Lung (tissue), 12 donors: Measurements from ENCODE around the gene XXYLT1. TPM values are rescaled to one million over a fixed set of nuclear protein-coding genes. Genes with fewer than 3 reads are reported as not detected.

ENCODE experiments used
- ATAC-seq: fragments of 200-7000 bp; cut with Tn5 transposase; one replicate; pipeline ENCODE4 v1.9.1; 2020; ENCODE audit warnings: moderate number of reproducible peaks; ENCODE audit not compliant: insufficient read depth, low FRiP score
- DNase-seq, 3 donors: peaks; one replicate each; pipeline ENCODE4 v3.0.0-alpha.2; 2013 to 2017
- H3K27ac ChIP-seq, 2 donors: one replicate each; pipeline ENCODE4 v1.5.1; 2013; ENCODE audit warnings: mild to moderate bottlenecking in 2 of 2, moderate library complexity in 2 of 2, control low read depth in 1 of 2, inconsistent platforms in 1 of 2, low read depth in 1 of 2, low read length in 1 of 2
- H3K27me3 ChIP-seq, 3 donors: one replicate each; pipeline ENCODE4 v1.5.1; 2013; ENCODE audit warnings: low read length in 2 of 3; ENCODE audit not compliant: control insufficient read depth in 3 of 3, insufficient read depth in 3 of 3
- H3K36me3 ChIP-seq, 4 donors: one replicate each; pipeline ENCODE4 v1.5.1; 2013; ENCODE audit warnings: low read length in 4 of 4, mild to moderate bottlenecking in 1 of 4, moderate library complexity in 1 of 4; ENCODE audit not compliant: control insufficient read depth in 4 of 4, insufficient read depth in 4 of 4
- H3K4me1 ChIP-seq, 5 donors: one replicate each; pipeline ENCODE4 v1.5.1; 2013; ENCODE audit warnings: low read length in 5 of 5, mild to moderate bottlenecking in 2 of 5, moderate library complexity in 1 of 5; ENCODE audit not compliant: control insufficient read depth in 5 of 5, insufficient read depth in 5 of 5
- H3K4me3 ChIP-seq: one replicate; pipeline ENCODE4 v1.5.1; 2013; ENCODE audit warnings: mild to moderate bottlenecking, control low read depth, moderate library complexity
- H3K9ac ChIP-seq, 2 donors: one replicate each; pipeline ENCODE4 v1.5.1; 2013; ENCODE audit warnings: low read length in 2 of 2, control low read depth in 1 of 2; ENCODE audit not compliant: insufficient read depth in 1 of 2
- H3K9me3 ChIP-seq, 4 donors: one replicate each; pipeline ENCODE4 v1.5.1; 2013; ENCODE audit warnings: low read length in 3 of 4, mild to moderate bottlenecking in 1 of 4, moderate library complexity in 1 of 4; ENCODE audit not compliant: control insufficient read depth in 4 of 4, insufficient read depth in 3 of 4
- CTCF ChIP-seq: IDR thresholded peaks from 2 replicates; pipeline ENCODE4 v1.5.1; 2012; ENCODE audit warnings: mild to moderate bottlenecking; ENCODE audit errors: control extremely low read depth, extremely low read depth
- WGBS, 2 donors: extraction: QIAGEN DNeasy Blood & Tissue Kit; methylation state at CpG; one replicate each; pipeline ENCODE4 v1.1.7; 2013; 5-methylcytosine and 5-hydroxymethylcytosine counted together
- polyA plus RNA-seq, 2 donors: library from polyadenylated mRNA; stranded (reverse); fragments of 200-250 nt; gene quantifications; one replicate each; pipeline ENCODE4 v1.2.1, GENCODE V29; 2013
- total RNA-seq, 2 donors: library from RNA; depleted of rRNA in 1 of 2; stranded (reverse); fragments of >200 nt in 1 of 2; gene quantifications; one replicate each; pipeline ENCODE4 v1.2.1, GENCODE V29; 2014 to 2021
- donor health status: control.
- donor health status: control.
- donor health status: Bipolar disorder and iron deficiency.
- donor health status: healthy.
- donor health status: DM: yes; HTN: yes; CAD: no.

The XXYLT1 gene
- total and polyA plus RNA-seq, 4 donors: 4.7 to 15.4 (median 11.4) TPM

GRCh38 chr3:195072916-195073564 is 197.9 kb downstream of the XXYLT1 start:
- no peak overlapping the region for H3K27ac ChIP-seq
- WGBS, 2 donors: 94% methylated on average over 19 of the region's 19 CpGs
- no peak for ATAC-seq
- H3K4me1 ChIP-seq: no peaks in the 10 kb centered on the region
- H3K9ac ChIP-seq: no peak overlapping the region
- peaks cover 0 to 3% (median 0%) of the 10 kb centered on the region in 4 donors for H3K36me3 ChIP-seq
- no peak for TF ChIP-seq CTCF
- H3K9me3 ChIP-seq: no peaks in the 10 kb centered on the region
- H3K27me3 ChIP-seq: no peaks in the 10 kb centered on the region
- DNase-seq: no peak
- no peak overlapping the region for H3K4me3 ChIP-seq

GRCh38 chr3:195071916-195072820 is 198.8 kb downstream of the XXYLT1 start:
- Histone ChIP-seq H3K27ac (no peak overlapping the region), H3K4me1 (no peaks in the 10 kb centered on the region), H3K4me3 (no peak overlapping the region), H3K36me3 (peaks cover 0 to 3% (median 0%) of the 10 kb centered on the region in 4 donors), H3K9me3 (no peaks in the 10 kb centered on the region), H3K27me3 (no peaks in the 10 kb centered on the region), H3K9ac (no peak overlapping the region)
- TF ChIP-seq CTCF: no peak
- DNase-seq: no peak
- no peak for ATAC-seq
- 83 to 86% methylated on average over 23 of the region's 23 CpGs for WGBS, 2 donors

GRCh38 chr3:195071011-195071728 is 199.8 kb downstream of the XXYLT1 start:
- WGBS, 2 donors: 95 to 96% methylated on average over 19 of the region's 19 CpGs
- H3K9ac ChIP-seq: no peak overlapping the region
- TF ChIP-seq CTCF: no peak
- H3K9me3 ChIP-seq: no peaks in the 10 kb centered on the region
- no peaks in the 10 kb centered on the region for H3K27me3 ChIP-seq
- no peak overlapping the region for H3K4me3 ChIP-seq
- ATAC-seq (no peak), DNase-seq (no peak)
- H3K27ac ChIP-seq: no peak overlapping the region
- peaks cover 0 to 3% (median 0%) of the 10 kb centered on the region in 4 donors for H3K36me3 ChIP-seq
- no peaks in the 10 kb centered on the region for H3K4me1 ChIP-seq
